Calu3 (cell line): ENCODE results near the gene FRMD3. TPM values are rescaled to one million over a fixed set of nuclear protein-coding genes. Genes with fewer than 3 reads are reported as not detected.

Source experiments
- BruUV-seq: library from RNA; stranded (reverse); fragments of 400-500 nt; replicated peaks from 2 replicates; lab custom pipeline; 2021; lab: Mats Ljungman, UMichigan
- CTCF ChIA-PET: fragments of 300-600 bp; sonication (Branson Sonifier 250); formaldehyde crosslinking; loops from one replicate; lab custom pipeline; 2022; ENCODE audit warnings: antibody characterized with exemption; lab: Charles Lee
- DNase-seq: peaks from one replicate; pipeline ENCODE4 v3.0.0; 2022
- H3K27ac Mint-ChIP-seq: one replicate; pipeline ENCODE4 v1.8.0; 2022; ENCODE audit warnings: mixed read lengths; ENCODE audit not compliant: unreplicated experiment
- H3K27me3 Mint-ChIP-seq: one replicate; pipeline ENCODE4 v1.8.0; 2022; ENCODE audit warnings: mixed read lengths; ENCODE audit not compliant: unreplicated experiment
- H3K36me3 Mint-ChIP-seq: one replicate; pipeline ENCODE4 v1.8.0; 2022; ENCODE audit warnings: mild to moderate bottlenecking, moderate library complexity, mixed read lengths; ENCODE audit not compliant: insufficient read depth, unreplicated experiment
- H3K4me1 Mint-ChIP-seq: one replicate; pipeline ENCODE4 v1.8.0; 2022; ENCODE audit warnings: mild to moderate bottlenecking, low read depth, mixed read lengths; ENCODE audit not compliant: unreplicated experiment
- H3K4me3 Mint-ChIP-seq: one replicate; pipeline ENCODE4 v1.8.0; 2022; ENCODE audit warnings: mild to moderate bottlenecking, low read depth, moderate library complexity, mixed read lengths; ENCODE audit not compliant: unreplicated experiment
- H3K9me3 Mint-ChIP-seq: one replicate; pipeline ENCODE4 v1.8.0; 2022; ENCODE audit warnings: low read depth, mixed read lengths; ENCODE audit not compliant: unreplicated experiment
- CTCF ChIP-seq: fragments of 200-600 bp; IDR thresholded peaks from one replicate; pipeline ENCODE4 v1.8.0; 2022; ENCODE audit warnings: antibody characterized with exemption; ENCODE audit not compliant: unreplicated experiment
- intact Hi-C: fragments of 100-400 bp; cut with micrococcal nuclease; formaldehyde crosslinking; loops from one replicate; pipeline ENCODE4 v1.10.0; 2022; ENCODE audit not compliant: unreplicated experiment
- total RNA-seq: library from RNA; stranded (reverse); gene quantifications from 2 replicates; pipeline ENCODE4 v1.2.3, GENCODE V29; 2022

The FRMD3 gene
- total RNA-seq, 1 experiment from 2014 or later, result 0.38 TPM

GRCh38 chr9:83204047-83204446 is 334.2 kb downstream of the FRMD3 start:
- Mint-ChIP-seq H3K4me1 (peaks cover 6% of the 10 kb centered on the region), H3K9me3 (no peaks in the 10 kb centered on the region), H3K27me3 (no peaks in the 10 kb centered on the region), H3K4me3 (no peak overlapping the region), H3K27ac (no peak overlapping the region), H3K36me3 (no peaks in the 10 kb centered on the region)
- intact Hi-C loops, result no loop called here
- DNase-seq, result no peak
- TF ChIP-seq CTCF, result no peak
- CTCF ChIA-PET, result no interaction called here
- BruUV-seq, result no TSS peak

GRCh38 chr9:83200531-83200930 is 337.7 kb downstream of the FRMD3 start:
- no peak for DNase-seq
- no peaks in the 10 kb centered on the region for H3K9me3 Mint-ChIP-seq
- H3K36me3 Mint-ChIP-seq, result no peaks in the 10 kb centered on the region
- intact Hi-C loops, result no loop called here
- no peak for TF ChIP-seq CTCF
- CTCF ChIA-PET, result no interaction called here
- H3K27ac Mint-ChIP-seq, result no peak overlapping the region
- H3K27me3 Mint-ChIP-seq, result no peaks in the 10 kb centered on the region
- H3K4me3 Mint-ChIP-seq, result no peak overlapping the region
- no peaks in the 10 kb centered on the region for H3K4me1 Mint-ChIP-seq
- no TSS peak for BruUV-seq

GRCh38 chr9:83199832-83200231 is 338.4 kb downstream of the FRMD3 start:
- CTCF ChIA-PET, result no interaction called here
- Mint-ChIP-seq H3K9me3 (no peaks in the 10 kb centered on the region), H3K4me3 (no peak overlapping the region)

GRCh38 chr9:83199240-83199639 is 339.0 kb downstream of the FRMD3 start:
- BruUV-seq, result no TSS peak
- Mint-ChIP-seq H3K9me3 (no peaks in the 10 kb centered on the region), H3K27ac (no peak overlapping the region), H3K4me1 (no peaks in the 10 kb centered on the region), H3K4me3 (no peak overlapping the region), H3K27me3 (no peaks in the 10 kb centered on the region), H3K36me3 (no peaks in the 10 kb centered on the region)
- DNase-seq, result peak; percentile 37
- intact Hi-C loops, result no loop called here
- TF ChIP-seq CTCF, result no peak
- CTCF ChIA-PET, result no interaction called here

More at GRCh38 chr9:83199832-83200231, 338.4 kb downstream of the FRMD3 start:
- no peak for TF ChIP-seq CTCF
- Mint-ChIP-seq H3K27me3 (no peaks in the 10 kb centered on the region), H3K4me1 (no peaks in the 10 kb centered on the region), H3K27ac (no peak overlapping the region), H3K36me3 (no peaks in the 10 kb centered on the region)
- intact Hi-C loops, result no loop called here
- no TSS peak for BruUV-seq
- no peak for DNase-seq
